Measurements from ENCODE around the gene FUBP1.
"Not testable (repeated sequence)": the region's sequence is repeated elsewhere in the genome, so short reads cannot be mapped to it uniquely, and the experiment has no call there.

Gene FUBP1

GRCh38 chr1:77948841-77949424, 29.9 kb downstream of the FUBP1 start:
- no peak for DNase-seq
- H3K9me3 Mint-ChIP-seq, result no peaks in the 10 kb centered on the region
- peaks cover 61% of the 10 kb centered on the region for H3K4me1 Mint-ChIP-seq
- H3K27me3 Mint-ChIP-seq, result no peaks in the 10 kb centered on the region
- H3K27ac Mint-ChIP-seq, result peak overlapping the region; percentile 73
- H3K4me3 Mint-ChIP-seq, result no peak overlapping the region
- H3K36me3 Mint-ChIP-seq (ENCODE audit: low read depth), result peaks cover 69% of the 10 kb centered on the region
- ATAC-seq, result no peak

DNA sequence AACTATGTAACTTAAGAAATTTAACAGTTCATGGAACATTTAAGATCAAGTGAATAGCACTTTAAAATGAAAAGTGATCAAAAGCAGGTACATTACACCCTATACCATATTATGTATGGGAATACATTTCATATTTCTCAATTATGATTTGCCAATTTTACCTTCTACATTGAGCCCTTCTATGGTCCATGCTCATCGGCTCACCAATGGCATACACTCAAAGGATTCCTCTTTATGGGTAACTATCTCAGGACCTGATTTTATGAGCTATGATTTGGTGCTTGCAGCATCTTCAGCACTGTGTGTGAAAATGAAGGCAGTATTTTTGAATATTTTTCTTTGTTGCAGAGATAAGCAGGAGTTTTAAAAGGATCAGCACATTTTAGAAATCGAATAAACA, 33.5 kb downstream of the FUBP1 start:
- ATAC-seq, result no peak
- Mint-ChIP-seq H3K27me3 (no peaks in the 10 kb centered on the region), H3K9me3 (no peaks in the 10 kb centered on the region), H3K27ac (no peak overlapping the region), H3K4me1 (peaks cover 37% of the 10 kb centered on the region), H3K4me3 (no peak overlapping the region), H3K36me3 (ENCODE audit: low read depth) (peaks cover 61% of the 10 kb centered on the region)
- no peak for DNase-seq

- H3K4me3 Mint-ChIP-seq, result no peak overlapping the region
- ATAC-seq, result no peak
- peaks cover 13% of the 10 kb centered on the region for H3K4me1 Mint-ChIP-seq
- H3K27me3 Mint-ChIP-seq, result no peaks in the 10 kb centered on the region
- no peak overlapping the region for H3K27ac Mint-ChIP-seq
- H3K9me3 Mint-ChIP-seq, result no peaks in the 10 kb centered on the region
- no peak for DNase-seq
- H3K36me3 Mint-ChIP-seq (ENCODE audit: low read depth), result peaks cover 42% of the 10 kb centered on the region
Observed at GRCh38 chr1:77942400-77943140, 36.3 kb downstream of the FUBP1 start.

DNA sequence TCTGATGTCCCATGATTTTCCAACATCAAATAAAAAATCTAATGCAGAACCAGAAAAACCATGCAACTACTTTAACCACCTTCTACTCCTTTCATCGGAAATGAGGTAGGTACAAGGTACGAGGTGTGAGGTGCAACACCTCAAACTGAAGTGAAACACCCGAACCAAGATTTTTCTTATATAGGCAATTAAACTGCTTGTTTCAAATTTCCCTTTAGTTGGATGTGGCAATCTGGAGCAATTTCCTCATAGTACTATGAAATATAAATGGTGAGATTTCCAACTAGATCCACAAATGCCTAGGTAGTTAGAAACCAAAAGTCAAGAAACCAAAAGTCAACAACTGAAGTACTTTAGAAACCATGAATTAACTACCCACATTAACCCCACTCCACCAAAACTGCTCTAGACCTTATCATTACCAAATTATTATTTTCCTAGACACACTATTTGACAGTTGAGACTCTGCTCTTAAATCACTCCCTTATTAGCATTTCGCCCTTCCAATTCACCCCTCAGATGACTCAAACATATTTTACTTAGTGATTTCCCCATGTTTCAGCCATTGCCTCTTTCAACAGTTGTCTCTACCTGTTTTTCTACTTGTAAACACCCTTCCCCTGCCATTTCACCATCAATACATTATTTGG, 37.8 kb downstream of the FUBP1 start:
- no peak overlapping the region for H3K4me3 Mint-ChIP-seq
- no peaks in the 10 kb centered on the region for H3K9me3 Mint-ChIP-seq
- DNase-seq (no peak), ATAC-seq (peak; percentile 28)
- H3K36me3 Mint-ChIP-seq (ENCODE audit: low read depth), result peaks cover 31% of the 10 kb centered on the region
- no peak overlapping the region for H3K27ac Mint-ChIP-seq
- no peaks in the 10 kb centered on the region for H3K27me3 Mint-ChIP-seq
- peaks cover 11% of the 10 kb centered on the region for H3K4me1 Mint-ChIP-seq

DNA sequence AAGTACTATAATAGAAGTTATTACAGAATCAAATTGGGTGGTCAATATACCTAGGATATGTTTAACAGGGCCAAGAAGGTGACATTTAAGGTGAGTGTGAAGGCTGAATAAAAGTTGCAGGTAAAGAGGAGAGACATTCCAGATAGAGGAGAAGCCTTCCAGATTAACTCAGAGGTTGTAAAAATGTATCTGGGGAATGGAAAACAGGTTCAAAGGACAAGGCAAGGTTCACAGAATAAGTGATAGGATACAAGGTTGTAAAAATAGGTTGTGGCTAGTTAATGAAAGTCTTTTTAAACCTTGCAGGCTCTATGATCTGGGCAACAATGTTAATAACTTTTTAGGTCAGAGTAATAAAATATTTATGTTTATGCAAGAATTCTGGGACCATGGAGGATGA, 40.2 kb downstream of the FUBP1 start:
- Mint-ChIP-seq H3K27ac (no peak overlapping the region), H3K36me3 (ENCODE audit: low read depth) (peaks cover 18% of the 10 kb centered on the region), H3K9me3 (no peaks in the 10 kb centered on the region), H3K4me3 (no peak overlapping the region), H3K4me1 (peaks cover 7% of the 10 kb centered on the region), H3K27me3 (no peaks in the 10 kb centered on the region)
- no peak for ATAC-seq
- DNase-seq, result no peak

GRCh38 chr1:77929806-77930205, 49.1 kb downstream of the FUBP1 start:
- H3K9me3 Mint-ChIP-seq, result no peaks in the 10 kb centered on the region
- peaks cover 10% of the 10 kb centered on the region for H3K4me1 Mint-ChIP-seq
- DNase-seq, result no peak
- H3K27ac Mint-ChIP-seq, result no peak overlapping the region
- ATAC-seq, result no peak
- H3K27me3 Mint-ChIP-seq, result no peaks in the 10 kb centered on the region
- no peaks in the 10 kb centered on the region for H3K36me3 Mint-ChIP-seq (ENCODE audit: low read depth)
- H3K4me3 Mint-ChIP-seq, result no peak overlapping the region

GRCh38 chr1:77927414-77927813, 51.5 kb downstream of the FUBP1 start:
- Mint-ChIP-seq H3K4me1 (peaks cover 10% of the 10 kb centered on the region), H3K27me3 (no peaks in the 10 kb centered on the region), H3K36me3 (ENCODE audit: low read depth) (no peaks in the 10 kb centered on the region), H3K27ac (peak overlapping the region; percentile 32), H3K9me3 (no peaks in the 10 kb centered on the region), H3K4me3 (peak overlapping the region; percentile 69)
- DNase-seq, result no peak
- ATAC-seq, result no peak

- ATAC-seq, result no peak
- H3K27me3 Mint-ChIP-seq, result no peaks in the 10 kb centered on the region
- peaks cover 10% of the 10 kb centered on the region for H3K4me1 Mint-ChIP-seq
- no peaks in the 10 kb centered on the region for H3K36me3 Mint-ChIP-seq (ENCODE audit: low read depth)
- no peak for DNase-seq
- H3K4me3 Mint-ChIP-seq, result peak overlapping the region; percentile 77
- H3K9me3 Mint-ChIP-seq, result no peaks in the 10 kb centered on the region
- peak overlapping the region; percentile 56 for H3K27ac Mint-ChIP-seq
Observed at GRCh38 chr1:77926561-77927357, 52.1 kb downstream of the FUBP1 start.

- ATAC-seq, result no peak
- Mint-ChIP-seq H3K4me1 (peaks cover 10% of the 10 kb centered on the region), H3K36me3 (ENCODE audit: low read depth) (no peaks in the 10 kb centered on the region), H3K4me3 (no peak overlapping the region), H3K27me3 (no peaks in the 10 kb centered on the region), H3K9me3 (no peaks in the 10 kb centered on the region), H3K27ac (no peak overlapping the region)
- no peak for DNase-seq
Observed at GRCh38 chr1:77925956-77926355, 52.9 kb downstream of the FUBP1 start.

GRCh38 chr1:77925518-77925917, 53.4 kb downstream of the FUBP1 start:
- no peaks in the 10 kb centered on the region for H3K36me3 Mint-ChIP-seq (ENCODE audit: low read depth)
- no peaks in the 10 kb centered on the region for H3K9me3 Mint-ChIP-seq
- no peaks in the 10 kb centered on the region for H3K27me3 Mint-ChIP-seq
- DNase-seq, result no peak
- peaks cover 10% of the 10 kb centered on the region for H3K4me1 Mint-ChIP-seq
- H3K27ac Mint-ChIP-seq, result no peak overlapping the region
- H3K4me3 Mint-ChIP-seq, result no peak overlapping the region
- no peak for ATAC-seq

DNA sequence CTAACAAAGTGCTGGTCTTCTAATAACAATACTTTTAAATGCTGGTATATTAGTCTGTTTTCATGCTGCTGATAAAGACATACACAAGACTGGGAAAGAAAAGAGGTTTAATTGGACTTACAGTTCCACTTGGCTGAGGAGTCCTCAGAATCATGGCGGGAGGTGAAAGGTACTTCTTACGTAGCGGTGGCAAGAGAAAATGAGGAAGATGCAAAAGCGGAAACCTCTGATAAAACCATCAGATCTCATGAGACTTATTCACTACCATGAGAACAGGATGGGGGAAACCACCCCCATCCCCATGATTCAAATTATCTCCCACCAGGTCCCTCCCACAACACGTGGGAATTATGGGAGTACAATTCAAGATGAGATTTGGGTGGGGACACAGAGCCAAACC, 60.0 kb downstream of the FUBP1 start:
- H3K4me3 Mint-ChIP-seq; ATAC-seq; H3K27me3 Mint-ChIP-seq; DNase-seq; H3K36me3 Mint-ChIP-seq (ENCODE audit: low read depth); H3K27ac Mint-ChIP-seq; H3K4me1 Mint-ChIP-seq; H3K9me3 Mint-ChIP-seq: not testable (repeated sequence)

DNA sequence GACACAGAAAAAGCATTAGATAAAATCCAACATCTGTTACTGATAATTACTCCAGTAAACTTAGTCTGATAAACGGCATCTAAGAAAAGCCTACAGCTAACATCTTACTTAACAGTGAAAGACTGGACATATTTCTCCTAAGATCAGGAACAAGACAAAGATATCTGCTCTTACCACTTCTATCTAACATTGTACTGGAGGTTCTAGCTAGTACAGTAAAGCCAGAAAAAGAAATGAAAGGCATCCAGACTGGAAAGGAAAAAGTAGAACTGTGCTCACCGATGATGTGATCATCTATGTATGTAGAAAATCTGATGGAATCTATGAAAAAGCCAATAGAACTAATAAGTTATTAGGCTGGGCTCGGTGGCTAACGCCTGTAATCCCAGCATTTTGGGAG, 68.8 kb downstream of the FUBP1 start:
- DNase-seq (no peak), ATAC-seq (no peak)
- Mint-ChIP-seq H3K9me3 (no peaks in the 10 kb centered on the region), H3K27ac (no peak overlapping the region), H3K4me3 (no peak overlapping the region), H3K4me1 (no peaks in the 10 kb centered on the region), H3K27me3 (no peaks in the 10 kb centered on the region), H3K36me3 (ENCODE audit: low read depth) (no peaks in the 10 kb centered on the region)

DNA sequence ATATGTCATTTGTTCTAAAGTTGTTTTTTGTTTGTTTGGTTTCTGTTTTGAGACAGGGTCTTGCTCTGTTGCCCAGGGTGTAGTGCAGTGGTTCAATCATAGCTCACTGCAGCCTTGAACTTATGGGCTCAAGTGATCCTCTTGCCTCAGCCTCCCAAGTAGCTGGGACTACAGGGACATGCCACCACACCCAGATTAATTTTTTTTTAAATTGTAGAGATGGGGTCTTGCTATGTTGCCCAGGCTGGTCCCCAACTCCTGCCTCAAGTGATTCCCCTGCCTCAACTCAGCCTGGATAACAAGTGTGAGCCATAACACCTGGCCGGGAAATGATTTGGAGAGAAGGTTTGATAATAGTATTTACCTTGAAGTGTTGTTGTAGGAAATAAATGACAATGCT, 72.2 kb downstream of the FUBP1 start:
- Mint-ChIP-seq H3K27ac (no peak overlapping the region), H3K27me3 (no peaks in the 10 kb centered on the region), H3K4me1 (no peaks in the 10 kb centered on the region), H3K4me3 (no peak overlapping the region), H3K9me3 (no peaks in the 10 kb centered on the region), H3K36me3 (ENCODE audit: low read depth) (no peaks in the 10 kb centered on the region)
- ATAC-seq (no peak), DNase-seq (no peak)

DNA sequence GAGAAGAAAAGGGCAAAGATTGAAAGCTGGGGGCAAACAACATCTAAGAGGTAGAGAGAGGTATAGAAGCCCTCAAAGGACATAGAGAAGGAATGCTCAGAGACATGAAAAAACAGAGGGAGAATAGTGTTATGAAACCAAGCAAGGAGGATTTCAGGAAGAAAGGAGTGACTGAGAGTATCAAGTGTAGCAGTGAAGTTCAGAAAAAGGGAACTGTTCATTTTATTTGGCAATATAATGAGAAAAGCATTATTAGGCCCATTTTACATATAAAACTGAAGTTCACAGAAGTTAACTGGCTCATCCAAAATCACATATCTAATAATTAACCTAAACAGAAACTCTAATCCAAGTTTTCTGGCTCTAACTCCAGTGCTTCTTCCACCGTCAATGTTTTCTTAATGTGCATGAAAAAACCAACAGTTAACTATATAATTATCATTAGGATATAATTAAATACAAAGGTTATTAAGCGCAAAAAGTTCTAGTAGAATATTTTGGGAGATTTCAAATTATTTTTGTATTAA, 72.8 kb downstream of the FUBP1 start:
- H3K36me3 Mint-ChIP-seq (ENCODE audit: low read depth), result no peaks in the 10 kb centered on the region
- no peaks in the 10 kb centered on the region for H3K4me1 Mint-ChIP-seq
- no peak overlapping the region for H3K4me3 Mint-ChIP-seq
- no peaks in the 10 kb centered on the region for H3K9me3 Mint-ChIP-seq
- no peak overlapping the region for H3K27ac Mint-ChIP-seq
- DNase-seq (no peak), ATAC-seq (no peak)
- no peaks in the 10 kb centered on the region for H3K27me3 Mint-ChIP-seq

Data from activated naive CD8-positive, alpha-beta T cell treated with anti-CD3 and anti-CD28 coated beads, Interleukin-2, amount 50 U/mL, for 24 hours (primary cell).